Measurements from ENCODE around the gene NFAT5.

DNA sequence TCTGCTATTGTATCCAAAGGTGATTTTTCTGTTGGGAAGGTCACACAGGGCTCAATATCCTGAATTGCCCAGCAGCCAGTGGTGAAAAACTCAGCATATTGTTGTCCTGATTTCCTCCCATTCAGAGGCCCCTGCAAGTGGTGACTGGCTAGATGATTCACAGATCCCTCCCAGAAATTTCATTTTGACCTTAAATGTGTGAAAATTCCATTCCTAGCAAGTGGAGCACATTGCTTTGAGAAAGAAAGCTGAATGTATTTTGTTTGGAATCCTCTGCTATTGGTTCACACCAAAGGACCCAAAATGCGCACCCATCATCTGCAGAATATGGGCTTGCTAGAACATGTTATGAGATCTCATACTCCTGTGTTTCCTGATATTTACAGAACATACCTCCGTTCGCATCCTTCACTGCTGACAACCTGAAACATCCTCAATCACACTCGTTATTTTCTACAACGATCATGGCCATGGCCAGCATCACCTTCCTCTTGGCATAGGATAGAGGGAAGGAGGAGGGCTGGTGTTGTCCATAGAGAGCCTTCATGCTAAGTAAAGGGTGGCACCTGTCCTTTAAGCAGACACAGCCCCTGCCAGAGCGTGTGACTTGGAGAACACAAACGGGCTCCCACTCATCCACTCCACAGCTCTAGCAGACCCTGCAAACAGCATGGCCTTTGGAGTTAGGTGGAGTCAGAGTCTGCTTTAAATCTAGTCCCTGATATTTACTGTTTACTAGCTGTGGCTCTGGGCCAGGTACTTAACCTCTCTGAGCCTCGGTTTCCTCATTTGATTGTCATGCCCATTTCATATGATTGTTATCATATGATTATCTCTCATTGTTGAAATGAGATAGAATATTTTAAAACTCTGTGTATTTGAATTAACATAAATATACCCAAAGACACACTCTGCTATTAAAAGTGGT is 30.4 kb upstream of the NFAT5 start:
- TF ChIP-seq EP300 (IDR thresholded peaks at IDR 0.05) (no peak), POLR2AphosphoS5 (IDR thresholded peaks at IDR 0.05) (no peak)
